HEK293 (cell line): Measurements from ENCODE around the gene SYNJ1.

Source experiments
- CTCF ChIA-PET: fragments of 350-600 bp; formaldehyde crosslinking; extraction: SDS; loops from one replicate; lab custom pipeline; 2021; ENCODE audit warnings: antibody characterized with exemption; lab: Yijun Ruan, JAX
- POLR2A ChIA-PET: fragments of 300-600 bp; formaldehyde crosslinking; extraction: SDS; loops from one replicate; lab custom pipeline; 2020; ENCODE audit warnings: antibody characterized with exemption, inconsistent platforms; lab: Yijun Ruan, JAX
- H3K27ac ChIP-seq: fragments of 200-500 bp; sonication (Bioruptor generic); 2 replicates; pipeline ENCODE4 v1.5.1; 2014; ENCODE audit warnings: low read depth, low read length, control low read depth, inconsistent platforms; ENCODE audit errors: extremely low read depth
- H3K36me3 ChIP-seq, 2 experiments: fragments of 200-500 bp in 1 of 2; sonication (Bioruptor generic) in 1 of 2; 1 replicate in 1 of 2; 2 replicates in 1 of 2; pipeline ENCODE4 v1.5.1; 2014 to 2017; ENCODE audit warnings: inconsistent platforms in 2 of 2, low read length in 2 of 2; ENCODE audit not compliant: control insufficient read depth in 2 of 2, insufficient read depth in 1 of 2
- H3K4me1 ChIP-seq: fragments of 200-500 bp; sonication (Bioruptor generic); 2 replicates; pipeline ENCODE4 v1.5.1; 2014; ENCODE audit warnings: mild to moderate bottlenecking, low read length, inconsistent platforms; ENCODE audit not compliant: control insufficient read depth, insufficient read depth
- H3K4me3 ChIP-seq: 2 replicates; pipeline ENCODE4 v1.5.1; 2011; ENCODE audit warnings: low read depth, mild to moderate bottlenecking, control low read depth, low read length, moderate library complexity
- H3K9me3 ChIP-seq: fragments of 200-500 bp; sonication (Bioruptor generic); 2 replicates; pipeline ENCODE4 v1.5.1; 2014; ENCODE audit warnings: low read depth, low read length, inconsistent platforms; ENCODE audit not compliant: control insufficient read depth, insufficient read depth
- EGR2 ChIP-seq: fragments of 450-650 bp; formaldehyde crosslinking; IDR thresholded peaks from 2 replicates; pipeline ENCODE4 v1.5.1; 2016; ENCODE audit warnings: low read depth, missing biosample characterization, missing genetic modification characterization
- GLIS1 ChIP-seq: fragments of 450-650 bp; formaldehyde crosslinking; IDR thresholded peaks from 2 replicates; pipeline ENCODE4 v1.5.1; 2016; ENCODE audit warnings: missing biosample characterization, missing genetic modification characterization
- KLF16 ChIP-seq: fragments of 450-650 bp; formaldehyde crosslinking; IDR thresholded peaks from 2 replicates; pipeline ENCODE4 v1.5.1; 2017; ENCODE audit warnings: missing biosample characterization, missing genetic modification characterization
- KLF8 ChIP-seq: fragments of 450-650 bp; formaldehyde crosslinking; IDR thresholded peaks from 2 replicates; pipeline ENCODE4 v1.5.1; 2016; ENCODE audit warnings: missing biosample characterization, missing genetic modification characterization
- MZF1 ChIP-seq: fragments of 450-650 bp; formaldehyde crosslinking; IDR thresholded peaks from 2 replicates; pipeline ENCODE4 v1.5.1; 2017; ENCODE audit warnings: missing biosample characterization, missing genetic modification characterization, borderline replicate concordance
- PRDM10 ChIP-seq: fragments of 450-650 bp; formaldehyde crosslinking; IDR thresholded peaks from 2 replicates; pipeline ENCODE4 v1.5.1; 2016; ENCODE audit warnings: missing biosample characterization, missing genetic modification characterization
- SETDB1 ChIP-seq: IDR thresholded peaks from one replicate; pipeline ENCODE4 v1.6.1; 2017; ENCODE audit warnings: mild to moderate bottlenecking, low read length, moderate library complexity, mixed read lengths; ENCODE audit not compliant: insufficient read length
- SP3 ChIP-seq: fragments of 450-650 bp; formaldehyde crosslinking; IDR thresholded peaks from 2 replicates; pipeline ENCODE4 v1.5.1; 2016; ENCODE audit warnings: missing biosample characterization, missing genetic modification characterization
- YY1 ChIP-seq: fragments of 450-650 bp; formaldehyde crosslinking; IDR thresholded peaks from 2 replicates; pipeline ENCODE4 v1.5.1; 2018; ENCODE audit warnings: missing biosample characterization, missing genetic modification characterization
- ZNF184 ChIP-seq: fragments of 450-650 bp; IDR thresholded peaks from 2 replicates; pipeline ENCODE4 v1.5.1; 2018; ENCODE audit warnings: missing biosample characterization, mild to moderate bottlenecking, missing genetic modification characterization
- ZNF292 ChIP-seq: fragments of 450-650 bp; formaldehyde crosslinking; IDR thresholded peaks from 2 replicates; pipeline ENCODE4 v1.5.1; 2016; ENCODE audit warnings: low read depth, missing biosample characterization, missing genetic modification characterization, borderline replicate concordance
- ZNF335 ChIP-seq: fragments of 450-650 bp; formaldehyde crosslinking; conservative IDR thresholded peaks from 2 replicates; pipeline ENCODE4 v1.5.1; 2016; ENCODE audit warnings: missing biosample characterization, missing genetic modification characterization
- ZNF37A ChIP-seq: fragments of 450-650 bp; IDR thresholded peaks from 2 replicates; pipeline ENCODE4 v1.5.1; 2018; ENCODE audit warnings: missing biosample characterization, missing genetic modification characterization
- ZNF580 ChIP-seq: fragments of 450-650 bp; formaldehyde crosslinking; IDR thresholded peaks from 2 replicates; pipeline ENCODE4 v1.5.1; 2016; ENCODE audit warnings: missing biosample characterization, missing genetic modification characterization
- ZNF596 ChIP-seq: fragments of 450-650 bp; IDR thresholded peaks from 2 replicates; pipeline ENCODE4 v1.5.0; 2018; ENCODE audit warnings: missing biosample characterization, mild to moderate bottlenecking, missing genetic modification characterization, moderate library complexity
- ZNF704 ChIP-seq: fragments of 450-650 bp; formaldehyde crosslinking; IDR thresholded peaks from 2 replicates; pipeline ENCODE4 v1.5.1; 2016; ENCODE audit warnings: missing biosample characterization, missing genetic modification characterization
- ZNF776 ChIP-seq: fragments of 450-650 bp; formaldehyde crosslinking; IDR thresholded peaks from 2 replicates; pipeline ENCODE4 v1.5.0; 2017; ENCODE audit warnings: missing biosample characterization, missing genetic modification characterization, borderline replicate concordance
- ZXDB ChIP-seq: fragments of 450-650 bp; formaldehyde crosslinking; IDR thresholded peaks from 2 replicates; pipeline ENCODE4 v1.5.1; 2016; ENCODE audit warnings: missing biosample characterization, missing genetic modification characterization
- TF ChIP-seq, protein P1 (sequence below): fragments of 450-650 bp; IDR thresholded peaks from 2 replicates; pipeline ENCODE4 v1.5.1; 2018; ENCODE audit warnings: missing biosample characterization, missing genetic modification characterization
- TF ChIP-seq, protein P2 (sequence below): IDR thresholded peaks from 2 replicates; pipeline ENCODE4 v1.6.1; 2011; ENCODE audit warnings: mild to moderate bottlenecking, low read depth, low read length, borderline replicate concordance
- TF ChIP-seq, protein P3 (sequence below): fragments of 450-650 bp; formaldehyde crosslinking; IDR thresholded peaks from 2 replicates; pipeline ENCODE4 v1.5.1; 2016; ENCODE audit warnings: missing biosample characterization, missing genetic modification characterization

The SYNJ1 gene

GRCh38 chr21:32772281-32773047, 44.7 kb upstream of the SYNJ1 start:
- Histone ChIP-seq H3K4me1 (peaks cover 8% of the 10 kb centered on the region), H3K27ac (peak overlapping the region; percentile 32), H3K4me3 (peak overlapping the region; percentile 28), H3K36me3 (peaks cover 11 to 22% of the 10 kb centered on the region in 2 experiments), H3K9me3 (no peaks in the 10 kb centered on the region)
- ChIA-PET CTCF (interaction anchor here (0.5 to 2.2 kb wide), 12 partner anchors 9 to 685 kb away, joined by 3 to 7 read pairs (median 4); no protein-coding TSS in a partner anchor), POLR2A (interaction anchor here (1.5 to 3.5 kb wide), 5 partner anchors 13 to 707 kb away, joined by 3 to 52 read pairs (median 10); partner anchors contain the start of genes CFAP298, SYNJ1 and TMEM50B)
- 0 out of 2 replicates have a peak, but pooled peaks have one; percentile 13 for TF ChIP-seq ZNF596 (tag by site-specific recombination)
- 0 out of 2 replicates have a peak, but pooled peaks have one; percentile 3 for TF ChIP-seq ZNF37A (tag by site-specific recombination)
- TF ChIP-seq, protein P1, sequence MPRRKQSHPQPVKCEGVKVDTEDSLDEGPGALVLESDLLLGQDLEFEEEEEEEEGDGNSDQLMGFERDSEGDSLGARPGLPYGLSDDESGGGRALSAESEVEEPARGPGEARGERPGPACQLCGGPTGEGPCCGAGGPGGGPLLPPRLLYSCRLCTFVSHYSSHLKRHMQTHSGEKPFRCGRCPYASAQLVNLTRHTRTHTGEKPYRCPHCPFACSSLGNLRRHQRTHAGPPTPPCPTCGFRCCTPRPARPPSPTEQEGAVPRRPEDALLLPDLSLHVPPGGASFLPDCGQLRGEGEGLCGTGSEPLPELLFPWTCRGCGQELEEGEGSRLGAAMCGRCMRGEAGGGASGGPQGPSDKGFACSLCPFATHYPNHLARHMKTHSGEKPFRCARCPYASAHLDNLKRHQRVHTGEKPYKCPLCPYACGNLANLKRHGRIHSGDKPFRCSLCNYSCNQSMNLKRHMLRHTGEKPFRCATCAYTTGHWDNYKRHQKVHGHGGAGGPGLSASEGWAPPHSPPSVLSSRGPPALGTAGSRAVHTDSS (tag by site-specific recombination), result peak; percentile 70; the same call in 1 of the 2 replicates
- TF ChIP-seq PRDM10 (tag by site-specific recombination), result peak; percentile 95
- no peak for TF ChIP-seq ZNF184 (tag by site-specific recombination)
- TF ChIP-seq ZNF776 (tag by site-specific recombination), result no peak
- no peak for TF ChIP-seq ZNF335 (tag by site-specific recombination)
- peak; percentile 59; the same call in 1 of the 2 replicates for TF ChIP-seq ZNF292 (tag by site-specific recombination)
- peak; percentile 66 for TF ChIP-seq SETDB1

DNA sequence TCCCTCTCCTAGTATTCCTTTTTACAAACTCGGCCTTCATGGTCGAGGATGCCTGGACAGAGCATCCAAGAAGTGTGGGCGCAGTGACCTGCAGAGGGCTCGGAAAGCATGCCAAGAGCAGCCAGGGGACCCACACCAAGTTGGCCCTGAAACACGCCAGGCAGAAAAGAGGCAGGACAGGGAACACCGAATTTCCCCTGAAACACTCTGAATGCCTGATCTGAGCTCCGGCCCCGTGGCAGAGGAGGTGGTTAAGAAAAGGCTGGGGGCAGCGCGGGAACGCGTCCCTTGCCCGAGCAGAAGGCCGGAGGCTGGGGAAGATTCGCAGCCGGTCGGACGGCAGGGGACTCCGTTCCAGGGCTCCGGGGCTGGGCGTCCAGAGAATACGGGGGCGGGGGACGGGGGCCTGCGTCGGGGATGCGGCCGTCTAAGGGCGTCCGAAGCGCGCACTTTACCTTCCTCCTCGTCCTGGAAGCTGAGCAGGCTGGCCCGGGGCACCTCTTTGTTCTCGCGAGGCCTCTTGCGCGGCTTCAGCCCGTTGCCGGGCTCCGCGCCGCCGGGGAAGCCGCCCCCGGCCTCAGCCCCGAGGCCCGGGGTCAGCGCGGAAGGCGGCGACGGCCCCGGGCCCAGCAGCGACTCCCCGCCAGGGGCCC, 43.2 kb upstream of the SYNJ1 start:
- peaks cover 8% of the 10 kb centered on the region for H3K4me1 ChIP-seq
- H3K27ac ChIP-seq, result peak overlapping the region; percentile 96
- H3K9me3 ChIP-seq, result no peaks in the 10 kb centered on the region
- H3K36me3 ChIP-seq, result peaks cover 21 to 36% of the 10 kb centered on the region in 2 experiments
- ChIA-PET POLR2A (interaction anchor here (0.6 to 3.5 kb wide), 31 partner anchors 10 to 1299 kb away, joined by 3 to 52 read pairs (median 5); partner anchors contain the start of genes CFAP298, MIS18A, SYNJ1 and TMEM50B), CTCF (interaction anchor here (0.6 to 2.2 kb wide), 18 partner anchors 10 to 761 kb away, joined by 3 to 7 read pairs (median 4); no protein-coding TSS in a partner anchor)
- peak overlapping the region; percentile 84 for H3K4me3 ChIP-seq
- TF ChIP-seq ZNF580 (tag by site-specific recombination) (no peak), KLF8 (no peak), MZF1 (tag by site-specific recombination) (no peak), ZNF704 (no peak), SP3 (tag by site-specific recombination) (no peak), YY1 (tag by site-specific recombination) (no peak), ZXDB (tag by site-specific recombination) (no peak), KLF16 (tag by site-specific recombination) (no peak), EGR2 (no peak), GLIS1 (tag by site-specific recombination) (0 out of 2 replicates have a peak, but pooled peaks have one; percentile 8)
- TF ChIP-seq, protein P2, sequence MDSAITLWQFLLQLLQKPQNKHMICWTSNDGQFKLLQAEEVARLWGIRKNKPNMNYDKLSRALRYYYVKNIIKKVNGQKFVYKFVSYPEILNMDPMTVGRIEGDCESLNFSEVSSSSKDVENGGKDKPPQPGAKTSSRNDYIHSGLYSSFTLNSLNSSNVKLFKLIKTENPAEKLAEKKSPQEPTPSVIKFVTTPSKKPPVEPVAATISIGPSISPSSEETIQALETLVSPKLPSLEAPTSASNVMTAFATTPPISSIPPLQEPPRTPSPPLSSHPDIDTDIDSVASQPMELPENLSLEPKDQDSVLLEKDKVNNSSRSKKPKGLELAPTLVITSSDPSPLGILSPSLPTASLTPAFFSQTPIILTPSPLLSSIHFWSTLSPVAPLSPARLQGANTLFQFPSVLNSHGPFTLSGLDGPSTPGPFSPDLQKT, result no peak
- TF ChIP-seq, protein P3, sequence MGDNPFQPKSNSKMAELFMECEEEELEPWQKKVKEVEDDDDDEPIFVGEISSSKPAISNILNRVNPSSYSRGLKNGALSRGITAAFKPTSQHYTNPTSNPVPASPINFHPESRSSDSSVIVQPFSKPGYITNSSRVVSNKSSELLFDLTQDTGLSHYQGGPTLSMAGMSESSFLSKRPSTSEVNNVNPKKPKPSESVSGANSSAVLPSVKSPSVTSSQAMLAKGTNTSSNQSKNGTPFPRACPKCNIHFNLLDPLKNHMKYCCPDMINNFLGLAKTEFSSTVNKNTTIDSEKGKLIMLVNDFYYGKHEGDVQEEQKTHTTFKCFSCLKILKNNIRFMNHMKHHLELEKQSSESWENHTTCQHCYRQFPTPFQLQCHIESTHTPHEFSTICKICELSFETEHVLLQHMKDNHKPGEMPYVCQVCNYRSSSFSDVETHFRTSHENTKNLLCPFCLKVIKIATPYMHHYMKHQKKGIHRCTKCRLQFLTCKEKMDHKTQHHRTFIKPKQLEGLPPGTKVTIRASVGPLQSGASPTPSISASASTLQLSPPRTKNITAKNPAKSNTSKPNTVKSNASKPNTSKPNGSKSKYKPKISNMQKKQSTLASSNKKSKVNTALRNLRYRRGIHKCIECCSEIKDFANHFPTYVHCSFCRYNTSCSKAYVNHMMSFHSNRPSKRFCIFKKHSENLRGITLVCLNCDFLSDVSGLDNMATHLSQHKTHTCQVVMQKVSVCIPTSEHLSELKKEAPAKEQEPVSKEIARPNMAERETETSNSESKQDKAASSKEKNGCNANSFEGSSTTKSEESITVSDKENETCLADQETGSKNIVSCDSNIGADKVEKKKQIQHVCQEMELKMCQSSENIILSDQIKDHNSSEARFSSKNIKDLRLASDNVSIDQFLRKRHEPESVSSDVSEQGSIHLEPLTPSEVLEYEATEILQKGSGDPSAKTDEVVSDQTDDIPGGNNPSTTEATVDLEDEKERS (tag by site-specific recombination), result no peak
